Glutamatergic neuron (in vitro differentiated cells): Measurements from ENCODE around the gene NSG1. TPM values are rescaled to one million over a fixed set of nuclear protein-coding genes. Genes with fewer than 3 reads are reported as not detected.

Source experiments
- DNase-seq: peaks from one replicate; pipeline ENCODE4 v3.0.0; 2022
- H3K27ac Mint-ChIP-seq: one replicate; pipeline ENCODE4 v1.8.0; 2020; ENCODE audit warnings: mild to moderate bottlenecking, mixed read lengths, inconsistent platforms; ENCODE audit not compliant: unreplicated experiment
- H3K27me3 Mint-ChIP-seq: one replicate; pipeline ENCODE4 v1.8.0; 2020; ENCODE audit warnings: mild to moderate bottlenecking, moderate library complexity, mixed read lengths, inconsistent platforms; ENCODE audit not compliant: unreplicated experiment
- H3K36me3 Mint-ChIP-seq: one replicate; pipeline ENCODE4 v1.8.0; 2020; ENCODE audit warnings: mild to moderate bottlenecking, mixed read lengths, inconsistent platforms; ENCODE audit not compliant: unreplicated experiment
- H3K4me1 Mint-ChIP-seq: one replicate; pipeline ENCODE4 v1.8.0; 2020; ENCODE audit warnings: mild to moderate bottlenecking, low read depth, mixed read lengths, inconsistent platforms; ENCODE audit not compliant: unreplicated experiment
- H3K4me3 Mint-ChIP-seq: one replicate; pipeline ENCODE4 v1.8.0; 2020; ENCODE audit warnings: mild to moderate bottlenecking, mixed read lengths, inconsistent platforms; ENCODE audit not compliant: unreplicated experiment
- H3K9me3 Mint-ChIP-seq: one replicate; pipeline ENCODE4 v1.8.0; 2020; ENCODE audit warnings: mild to moderate bottlenecking, moderate library complexity, mixed read lengths, inconsistent platforms; ENCODE audit not compliant: unreplicated experiment
- CTCF ChIP-seq: fragments of 200-600 bp; sonication (generic); IDR thresholded peaks from one replicate; pipeline ENCODE4 v1.5.0; 2021; ENCODE audit not compliant: partially characterized antibody, unreplicated experiment
- total RNA-seq: library from RNA; stranded (reverse); fragmentation: NEBNext Ultra II Directional; extraction: Animal tissue kit (Norgen Biotek cat#: 25700); gene quantifications from one replicate; pipeline ENCODE4 v1.2.1, GENCODE V29; 2021; ENCODE audit not compliant: unreplicated experiment

Gene NSG1
- total RNA-seq, 1 donor from 2014 or later, result 208 TPM

DNA sequence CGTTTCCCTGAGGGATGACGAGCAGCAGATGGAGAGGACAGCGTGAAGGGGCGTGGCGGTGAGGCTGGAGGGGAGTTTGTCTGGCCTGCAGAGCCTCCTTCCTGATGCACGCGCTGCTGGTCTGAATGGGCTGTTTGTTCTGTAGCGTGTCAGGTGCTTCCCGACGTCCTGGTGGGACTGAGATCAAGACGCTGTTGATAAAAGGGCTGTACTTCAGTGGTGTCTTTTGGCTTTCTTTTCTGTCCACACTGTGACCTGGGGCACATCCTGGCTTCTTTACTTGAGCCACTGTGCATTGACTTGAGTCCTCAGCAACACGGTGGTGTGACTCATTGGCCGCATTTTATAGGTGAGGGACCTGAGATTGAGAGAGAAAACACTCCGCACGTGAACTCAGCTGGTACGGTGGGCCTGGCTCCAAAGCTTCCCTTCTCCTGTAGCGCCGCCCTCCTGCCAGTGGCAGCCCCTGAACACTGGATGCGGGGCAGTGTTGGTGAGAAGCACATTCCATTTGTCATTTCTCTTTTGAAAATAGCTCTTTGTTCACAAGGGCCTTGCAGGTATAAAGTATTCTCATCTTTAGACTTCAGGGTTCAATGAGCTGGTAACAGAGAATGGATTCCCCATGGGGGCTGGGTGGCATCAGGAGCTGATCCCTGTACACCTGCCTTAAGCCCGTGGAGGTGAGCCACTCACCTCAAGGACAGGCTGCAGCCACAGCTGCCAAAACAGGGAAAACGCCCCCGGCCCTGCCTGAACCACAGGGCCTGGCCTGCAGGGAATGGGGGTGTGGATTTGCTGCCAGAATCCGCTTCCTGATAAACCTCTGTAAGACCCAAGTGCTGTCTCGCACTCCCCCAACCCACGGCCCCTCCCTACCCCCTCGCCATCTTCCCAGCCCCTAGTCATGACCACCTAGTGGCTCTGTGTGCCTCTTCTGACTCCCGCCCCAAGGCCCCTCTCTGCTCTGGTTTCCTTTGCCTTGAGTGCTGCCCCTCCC lies 29.2 kb downstream of the NSG1 start:
- Mint-ChIP-seq H3K27me3 (peaks cover 4% of the 10 kb centered on the region), H3K36me3 (peaks cover 19% of the 10 kb centered on the region), H3K4me1 (no peaks in the 10 kb centered on the region), H3K9me3 (peaks cover 16% of the 10 kb centered on the region), H3K4me3 (no peak overlapping the region), H3K27ac (no peak overlapping the region)
- no peak for TF ChIP-seq CTCF
- no peak for DNase-seq

- H3K4me3 Mint-ChIP-seq, result no peak overlapping the region
- DNase-seq, result no peak
- H3K36me3 Mint-ChIP-seq, result peaks cover 19% of the 10 kb centered on the region
- H3K4me1 Mint-ChIP-seq, result no peaks in the 10 kb centered on the region
- peaks cover 8% of the 10 kb centered on the region for H3K27me3 Mint-ChIP-seq
- TF ChIP-seq CTCF, result no peak
- H3K9me3 Mint-ChIP-seq, result peaks cover 16% of the 10 kb centered on the region
- H3K27ac Mint-ChIP-seq, result no peak overlapping the region
Measured at GRCh38 chr4:4416981-4417380, 30.1 kb downstream of the NSG1 start.

- H3K9me3 Mint-ChIP-seq, result peaks cover 14% of the 10 kb centered on the region
- no peak overlapping the region for H3K27ac Mint-ChIP-seq
- no peak for TF ChIP-seq CTCF
- DNase-seq, result no peak
- no peak overlapping the region for H3K4me3 Mint-ChIP-seq
- no peaks in the 10 kb centered on the region for H3K4me1 Mint-ChIP-seq
- peaks cover 19% of the 10 kb centered on the region for H3K36me3 Mint-ChIP-seq
- peaks cover 8% of the 10 kb centered on the region for H3K27me3 Mint-ChIP-seq
Measured at GRCh38 chr4:4417886-4418285, 31.0 kb downstream of the NSG1 start.

DNA sequence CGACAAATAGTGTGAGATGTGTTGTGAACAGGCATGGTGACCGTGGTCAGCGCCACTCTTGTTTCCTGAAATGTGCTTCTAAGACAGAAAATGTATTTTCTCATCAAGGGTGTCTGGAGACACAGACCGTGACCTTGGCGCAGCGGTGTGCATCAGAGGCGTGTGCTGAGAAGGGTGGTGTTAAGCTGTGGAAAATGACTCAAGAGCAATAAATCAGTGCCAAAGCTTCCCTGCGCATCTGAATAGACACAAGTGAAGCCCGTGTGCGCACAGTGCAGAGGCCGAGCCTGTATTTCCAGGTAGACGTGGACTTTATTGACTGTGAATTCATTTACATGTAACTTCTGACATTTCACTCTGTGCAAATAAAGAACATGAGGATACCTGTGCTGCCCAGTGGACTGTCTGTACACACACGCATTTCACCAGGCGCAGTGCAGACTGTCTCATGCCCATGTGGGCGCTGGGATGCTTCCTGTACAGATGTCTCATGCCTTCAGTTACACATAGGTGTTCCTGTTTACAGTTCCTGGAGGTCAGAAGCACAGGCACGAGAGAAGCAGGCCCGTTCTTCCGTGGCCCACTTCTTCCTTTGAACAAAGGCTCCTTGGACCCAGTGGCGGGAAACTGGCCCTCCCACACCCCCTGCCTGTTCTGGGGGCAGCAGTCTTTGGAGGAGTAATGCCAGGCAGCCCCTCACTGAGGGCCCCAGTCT lies 31.9 kb downstream of the NSG1 start:
- Mint-ChIP-seq H3K27me3 (peaks cover 6% of the 10 kb centered on the region), H3K9me3 (peaks cover 10% of the 10 kb centered on the region), H3K4me1 (peaks cover 7% of the 10 kb centered on the region), H3K27ac (no peak overlapping the region), H3K36me3 (peaks cover 19% of the 10 kb centered on the region), H3K4me3 (no peak overlapping the region)
- DNase-seq, result no peak
- no peak for TF ChIP-seq CTCF
